DND-41 (cell line): ENCODE results near the gene CARD11.

Experiments used
- ATAC-seq: fragments of 200-7000 bp; cut with Tn5 transposase; 3 replicates; pipeline ENCODE4 v1.9.1; 2021; ENCODE audit warnings: low read depth; ENCODE audit not compliant: insufficient read depth
- DNase-seq: peaks from one replicate; pipeline ENCODE4 v3.0.0-alpha.2; 2020
- H2AFZ ChIP-seq: 2 replicates; pipeline ENCODE4 v1.6.0; 2012; ENCODE audit warnings: low read depth, low read length
- H3K27ac ChIP-seq: 2 replicates; pipeline ENCODE4 v1.5.1; 2012; ENCODE audit warnings: low read length, inconsistent platforms
- H3K27me3 ChIP-seq: fragments of 200-600 bp; sonication (generic); 2 replicates; pipeline ENCODE4 v1.6.0; 2012; ENCODE audit warnings: low read length, mild to moderate bottlenecking, inconsistent platforms; ENCODE audit not compliant: insufficient read depth, poor library complexity
- H3K36me3 ChIP-seq: 2 replicates; pipeline ENCODE4 v1.5.1; 2012; ENCODE audit warnings: low read length, inconsistent platforms; ENCODE audit not compliant: insufficient read depth
- H3K4me1 ChIP-seq: 2 replicates; pipeline ENCODE4 v1.5.1; 2012; ENCODE audit warnings: mild to moderate bottlenecking, low read length; ENCODE audit not compliant: insufficient read depth
- H3K4me2 ChIP-seq: 2 replicates; pipeline ENCODE4 v1.6.0; 2012; ENCODE audit warnings: mild to moderate bottlenecking, moderate library complexity, low read length, inconsistent platforms; ENCODE audit not compliant: insufficient read depth
- H3K4me3 ChIP-seq, 2 experiments: fragments of 200-600 bp in 1 of 2; shearing (Covaris generic) in 1 of 2; 2 replicates each; pipeline ENCODE4 v1.5.1; 2012 to 2016; ENCODE audit warnings: inconsistent platforms in 2 of 2, low read length in 2 of 2, mild to moderate bottlenecking in 2 of 2, low read depth in 1 of 2, moderate library complexity in 1 of 2
- H3K79me2 ChIP-seq: 2 replicates; pipeline ENCODE4 v1.6.0; 2012; ENCODE audit warnings: low read length, inconsistent platforms; ENCODE audit not compliant: insufficient read depth
- H3K9ac ChIP-seq: 2 replicates; pipeline ENCODE4 v1.6.0; 2012; ENCODE audit warnings: low read depth, mild to moderate bottlenecking, inconsistent platforms, low read length, moderate library complexity
- H3K9me3 ChIP-seq: 2 replicates; pipeline ENCODE4 v1.5.1; 2012; ENCODE audit warnings: low read length, moderate library complexity, mild to moderate bottlenecking, inconsistent platforms; ENCODE audit not compliant: insufficient read depth, severe bottlenecking
- H4K20me1 ChIP-seq: 2 replicates; pipeline ENCODE4 v1.6.0; 2012; ENCODE audit warnings: low read length; ENCODE audit not compliant: insufficient read depth
- CTCF ChIP-seq: IDR thresholded peaks from 2 replicates; pipeline ENCODE4 v1.5.1; 2012; ENCODE audit warnings: borderline replicate concordance, low read length, moderate library complexity, mild to moderate bottlenecking; ENCODE audit not compliant: poor library complexity, severe bottlenecking; ENCODE audit errors: extremely low read depth
- EZH2 ChIP-seq: IDR thresholded peaks from 3 replicates; pipeline ENCODE4 v1.6.1; 2012; ENCODE audit warnings: borderline replicate concordance, low read depth, mild to moderate bottlenecking, moderate library complexity, low read length, inconsistent platforms; ENCODE audit not compliant: severe bottlenecking

The CARD11 gene

GRCh38 chr7:2968616-2969397, 74.9 kb downstream of the CARD11 start:
- Histone ChIP-seq H3K79me2 (no peaks in the 10 kb centered on the region), H3K4me3 (no peak overlapping the region), H3K27me3 (no peaks in the 10 kb centered on the region), H3K4me2 (no peak overlapping the region), H3K27ac (no peak overlapping the region), H3K9me3 (peaks cover 5% of the 10 kb centered on the region), H3K4me1 (no peaks in the 10 kb centered on the region), H2AFZ (no peak overlapping the region), H3K36me3 (no peaks in the 10 kb centered on the region), H4K20me1 (no peaks in the 10 kb centered on the region), H3K9ac (no peak overlapping the region)
- ATAC-seq, result no peak
- no peak for DNase-seq
- TF ChIP-seq EZH2 (no peak), CTCF (no peak)

- TF ChIP-seq EZH2 (no peak), CTCF (no peak)
- Histone ChIP-seq H3K9me3 (peaks cover 5% of the 10 kb centered on the region), H3K4me3 (no peak overlapping the region), H3K4me2 (no peak overlapping the region), H3K36me3 (no peaks in the 10 kb centered on the region), H3K27ac (no peak overlapping the region), H4K20me1 (no peaks in the 10 kb centered on the region), H3K79me2 (no peaks in the 10 kb centered on the region), H3K9ac (no peak overlapping the region), H3K4me1 (no peaks in the 10 kb centered on the region), H2AFZ (no peak overlapping the region), H3K27me3 (no peaks in the 10 kb centered on the region)
- DNase-seq (no peak), ATAC-seq (no peak)
Observed at GRCh38 chr7:2968176-2968575, 75.5 kb downstream of the CARD11 start.

- H3K36me3 ChIP-seq, result no peaks in the 10 kb centered on the region
- no peaks in the 10 kb centered on the region for H3K79me2 ChIP-seq
- H2AFZ ChIP-seq, result no peak overlapping the region
- H3K9ac ChIP-seq, result no peak overlapping the region
- H3K9me3 ChIP-seq, result peaks cover 5% of the 10 kb centered on the region
- no peaks in the 10 kb centered on the region for H4K20me1 ChIP-seq
- DNase-seq, result no peak
- no peaks in the 10 kb centered on the region for H3K27me3 ChIP-seq
- no peak overlapping the region for H3K4me2 ChIP-seq
- TF ChIP-seq EZH2 (no peak), CTCF (no peak)
- ATAC-seq, result no peak
- no peaks in the 10 kb centered on the region for H3K4me1 ChIP-seq
- no peak overlapping the region for H3K27ac ChIP-seq
- no peak overlapping the region for H3K4me3 ChIP-seq
Observed at GRCh38 chr7:2967705-2968104, 76.0 kb downstream of the CARD11 start.
